Fibroblast of skin of abdomen (primary cell): Measurements from ENCODE around the gene TRRAP.
"Not testable (repeated sequence)": the region's sequence is repeated elsewhere in the genome, so short reads cannot be mapped to it uniquely, and the experiment has no call there.

Source experiments
- DNase-seq: peaks from one replicate; pipeline ENCODE4 v3.0.0-alpha.2; 2013

TRRAP gene

GRCh38 chr7:98866765-98867164 lies 11.6 kb upstream of the TRRAP start:
- no peak for DNase-seq

- DNase-seq: no peak
Measured at GRCh38 chr7:98868450-98868849, 9.9 kb upstream of the TRRAP start.

GRCh38 chr7:98869027-98869596 lies 9.2 kb upstream of the TRRAP start:
- no peak for DNase-seq

GRCh38 chr7:98869597-98870120 lies 8.7 kb upstream of the TRRAP start, which contains the start of gene TMEM130:
Gene TMEM130, minus strand, starts transcription at chr7:98870014. Its CDS starts 153 bp downstream, at chr7:98869861.
- no peak for DNase-seq

- DNase-seq: peak; percentile 68
Measured at GRCh38 chr7:98870121-98870651, 8.1 kb upstream of the TRRAP start.

- no peak for DNase-seq
Measured at GRCh38 chr7:98870807-98871491, 7.4 kb upstream of the TRRAP start.

- peak; percentile 16 for DNase-seq
Measured at GRCh38 chr7:98872328-98872924, 5.9 kb upstream of the TRRAP start.

- DNase-seq: not testable (repeated sequence)
Measured at GRCh38 chr7:98873610-98874009, 4.7 kb upstream of the TRRAP start.

GRCh38 chr7:98874942-98875341 lies 3.4 kb upstream of the TRRAP start:
- DNase-seq: no peak

GRCh38 chr7:98875501-98875900 lies 2.8 kb upstream of the TRRAP start:
- DNase-seq: no peak

- no peak for DNase-seq
Measured at GRCh38 chr7:98877146-98877545, 1.2 kb upstream of the TRRAP start.

- DNase-seq: no peak
Measured at GRCh38 chr7:98877692-98878364, 504 bp upstream of the TRRAP start.

GRCh38 chr7:98879198-98879978 lies 1.1 kb downstream of the TRRAP start:
- no peak for DNase-seq

- no peak for DNase-seq
Measured at GRCh38 chr7:98879979-98880315, 1.6 kb downstream of the TRRAP start.

- no peak for DNase-seq
Measured at GRCh38 chr7:98880485-98880884, 2.2 kb downstream of the TRRAP start.

- no peak for DNase-seq
Measured at GRCh38 chr7:98881561-98882315, 3.4 kb downstream of the TRRAP start.

GRCh38 chr7:98884416-98884815 lies 6.1 kb downstream of the TRRAP start:
- DNase-seq: no peak

GRCh38 chr7:98887038-98887437 lies 8.7 kb downstream of the TRRAP start:
- no peak for DNase-seq

GRCh38 chr7:98892609-98893008 lies 14.3 kb downstream of the TRRAP start:
- DNase-seq: no peak

- no peak for DNase-seq
Measured at GRCh38 chr7:98899816-98900215, 21.5 kb downstream of the TRRAP start.

- DNase-seq: no peak
Measured at GRCh38 chr7:98900815-98901214, 22.5 kb downstream of the TRRAP start.

GRCh38 chr7:98902523-98902922 lies 24.2 kb downstream of the TRRAP start:
- DNase-seq: no peak
